ENCODE data around the gene OSBPL2. TPM values are rescaled to one million over a fixed set of nuclear protein-coding genes. Genes with fewer than 3 reads are reported as not detected.

The OSBPL2 gene
- total and polyA plus RNA-seq, 2 donors (not counting 3 experiments of a cell fraction or from before 2014, with no cell fraction given): 13.1 to 33.0 TPM

DNA sequence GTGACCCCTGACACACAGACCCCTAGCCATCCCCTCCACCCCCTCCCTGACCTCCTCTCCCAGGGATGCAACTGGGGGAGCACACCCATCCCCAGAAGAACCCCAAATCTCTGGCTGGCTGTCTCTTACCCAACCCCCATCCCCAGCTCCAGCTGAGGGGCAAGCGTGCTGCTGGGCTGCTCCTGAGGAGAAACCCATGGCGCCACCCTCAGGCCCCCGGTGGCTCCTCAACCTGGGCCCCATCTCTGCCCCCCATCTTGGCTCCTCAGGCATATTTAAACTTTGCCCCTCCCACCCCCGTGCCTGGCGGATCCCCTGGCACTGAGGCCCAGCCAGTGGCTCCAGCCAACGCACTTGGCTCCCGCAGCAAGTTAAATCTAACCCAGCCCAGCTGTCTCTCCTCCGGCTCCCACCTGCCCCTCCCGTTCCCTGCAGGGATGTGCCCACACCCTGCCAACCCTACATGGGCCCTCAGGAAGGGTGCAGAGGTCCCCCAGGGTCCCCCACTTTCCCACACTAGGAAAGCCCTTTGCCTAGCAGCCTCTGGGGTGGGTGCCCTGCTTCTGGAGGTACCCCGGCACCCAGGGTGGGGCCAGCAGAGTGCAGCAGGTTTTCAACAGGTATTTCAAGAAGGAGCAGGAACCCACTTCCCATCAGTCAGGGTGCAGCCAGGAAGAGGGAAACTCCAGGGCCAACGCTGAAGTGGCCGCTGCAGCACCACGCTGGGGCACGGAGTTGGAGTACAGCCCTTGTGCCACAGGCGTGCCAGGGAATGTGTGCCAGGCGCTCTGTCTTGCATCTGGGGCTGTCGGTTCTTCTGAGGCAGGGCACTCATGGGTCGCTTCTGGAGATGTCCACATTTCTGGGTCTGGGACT, 5.3 kb upstream of the OSBPL2 start:
- DNase-seq (ENCODE audit: low read depth, low spot score): no peak
- CTCF ChIA-PET: no interaction called here
- intact Hi-C loops (cut with micrococcal nuclease): no loop called here
- H3K27me3 ChIP-seq (ENCODE audit: control insufficient read depth in 2 of 2, insufficient read depth in 2 of 2, low read length in 2 of 2): no peaks in the 10 kb centered on the region
- BruUV-seq (replicated peaks): no TSS peak
- H3K9me1 ChIP-seq (replicated peaks; ENCODE audit: control insufficient read depth, extremely low read depth, insufficient read depth, low read length): no peaks in the 10 kb centered on the region
- dilution Hi-C loops (cut with MboI; ENCODE audit: extremely low pct_ligation_motif_present, low sequenced_read_pairs): no loop called here
- no peak overlapping the region for H2AFZ ChIP-seq (ENCODE audit: low read depth, low read length)
- POLR2A ChIA-PET: no interaction called here
- no peaks in the 10 kb centered on the region for H3K9me3 ChIP-seq (replicated peaks; ENCODE audit: control insufficient read depth, insufficient read depth, low read length)
- H3K79me2 ChIP-seq (ENCODE audit: control insufficient read depth, insufficient read depth, low read length): no peaks in the 10 kb centered on the region
- no peak overlapping the region for H3K4me3 ChIP-seq (replicated peaks in 1 of 3; ENCODE audit: insufficient read depth in 1 of 3, low read depth in 1 of 3, low read length in 3 of 3)
- no peak overlapping the region for H3K9ac ChIP-seq (replicated peaks; ENCODE audit: extremely low read depth, insufficient read depth, low read length)
- no peaks in the 10 kb centered on the region for H3K4me1 ChIP-seq (ENCODE audit: control insufficient read depth, extremely low read depth, insufficient read depth, low read length)
- no peak overlapping the region for H3K4me2 ChIP-seq (ENCODE audit: insufficient read depth, low read length)
- H4K20me1 ChIP-seq (replicated peaks; ENCODE audit: control insufficient read depth, extremely low read depth, insufficient read depth, low read length): no peaks in the 10 kb centered on the region
- no peak overlapping the region for H3K27ac ChIP-seq (ENCODE audit: insufficient read depth, low read depth, low read length)
- no peak for FAIRE-seq
- no peaks in the 10 kb centered on the region for H3K36me3 ChIP-seq (ENCODE audit: control insufficient read depth in 2 of 2, extremely low read depth in 1 of 2, insufficient read depth in 2 of 2, low read length in 2 of 2)
- no peak for TF ChIP-seq EZH2 (IDR thresholded peaks at IDR 0.05; ENCODE audit: borderline replicate concordance, low read depth, low read length, severe bottlenecking)
- TF ChIP-seq MYC (IDR thresholded peaks at IDR 0.05; ENCODE audit: low read depth, low read length): no peak
- TF ChIP-seq, protein P1, sequence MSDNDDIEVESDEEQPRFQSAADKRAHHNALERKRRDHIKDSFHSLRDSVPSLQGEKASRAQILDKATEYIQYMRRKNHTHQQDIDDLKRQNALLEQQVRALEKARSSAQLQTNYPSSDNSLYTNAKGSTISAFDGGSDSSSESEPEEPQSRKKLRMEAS (IDR thresholded peaks at IDR 0.05; ENCODE audit: insufficient read depth, insufficient read length): no peak
- no peak for TF ChIP-seq POLR2AphosphoS5 (IDR thresholded peaks at IDR 0.05; ENCODE audit: insufficient read depth, low read depth, low read length)
- TF ChIP-seq POLR2A (IDR thresholded peaks at IDR 0.05; ENCODE audit: low read depth, low read length): no peak
- TF ChIP-seq, protein P2, sequence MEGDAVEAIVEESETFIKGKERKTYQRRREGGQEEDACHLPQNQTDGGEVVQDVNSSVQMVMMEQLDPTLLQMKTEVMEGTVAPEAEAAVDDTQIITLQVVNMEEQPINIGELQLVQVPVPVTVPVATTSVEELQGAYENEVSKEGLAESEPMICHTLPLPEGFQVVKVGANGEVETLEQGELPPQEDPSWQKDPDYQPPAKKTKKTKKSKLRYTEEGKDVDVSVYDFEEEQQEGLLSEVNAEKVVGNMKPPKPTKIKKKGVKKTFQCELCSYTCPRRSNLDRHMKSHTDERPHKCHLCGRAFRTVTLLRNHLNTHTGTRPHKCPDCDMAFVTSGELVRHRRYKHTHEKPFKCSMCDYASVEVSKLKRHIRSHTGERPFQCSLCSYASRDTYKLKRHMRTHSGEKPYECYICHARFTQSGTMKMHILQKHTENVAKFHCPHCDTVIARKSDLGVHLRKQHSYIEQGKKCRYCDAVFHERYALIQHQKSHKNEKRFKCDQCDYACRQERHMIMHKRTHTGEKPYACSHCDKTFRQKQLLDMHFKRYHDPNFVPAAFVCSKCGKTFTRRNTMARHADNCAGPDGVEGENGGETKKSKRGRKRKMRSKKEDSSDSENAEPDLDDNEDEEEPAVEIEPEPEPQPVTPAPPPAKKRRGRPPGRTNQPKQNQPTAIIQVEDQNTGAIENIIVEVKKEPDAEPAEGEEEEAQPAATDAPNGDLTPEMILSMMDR (IDR thresholded peaks at IDR 0.05; ENCODE audit: extremely low read depth in 1 of 2, insufficient read depth in 1 of 2, low read depth in 1 of 2, low read length in 2 of 2): no peak

Measured in endothelial cell of umbilical vein (primary cell).